ENCODE data around the gene RFX8. TPM values are rescaled to one million over a fixed set of nuclear protein-coding genes. Genes with fewer than 3 reads are reported as not detected.

The RFX8 gene
- total RNA-seq, 1 donor from 2014 or later, result not detected

DNA sequence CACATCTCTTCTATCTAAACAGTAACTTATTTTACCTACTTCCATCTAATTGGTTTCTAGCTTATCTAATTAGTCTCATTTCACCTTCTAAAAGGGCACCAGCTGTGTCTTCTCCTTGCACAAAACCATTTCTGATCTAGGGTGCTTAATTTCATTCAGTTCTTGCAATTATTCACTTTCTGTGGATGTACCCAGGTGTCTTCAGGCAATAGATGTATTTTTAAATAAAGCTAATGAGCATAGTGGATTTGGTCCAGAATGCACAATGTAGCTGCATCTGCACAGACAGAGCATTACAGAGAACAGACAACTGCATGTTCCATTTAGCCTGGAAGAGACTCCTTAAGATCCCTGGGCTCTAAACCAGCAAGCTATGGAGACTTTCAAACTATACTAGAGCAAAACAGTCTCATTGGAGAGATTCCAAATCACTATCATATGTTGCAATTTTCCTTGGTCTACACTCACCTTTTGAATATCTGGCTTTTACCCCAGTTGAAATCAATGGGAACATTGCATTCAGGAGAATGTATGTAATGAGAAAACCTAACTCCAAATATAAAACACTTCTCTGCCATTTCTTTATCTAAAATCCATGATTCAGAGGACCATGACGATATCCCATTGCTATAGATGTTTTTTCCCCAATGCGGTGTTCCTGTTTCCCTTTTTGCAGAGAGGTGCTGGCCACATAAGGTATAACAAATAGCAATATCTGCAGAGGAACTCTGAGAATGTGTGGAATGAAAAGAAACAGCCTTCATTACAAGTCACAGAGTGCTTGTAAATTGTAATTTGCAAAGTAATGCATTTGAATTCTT lies 3.5 kb upstream of the RFX8 start:
- no peaks in the 10 kb centered on the region for H3K36me3 ChIP-seq
- H3K4me3 ChIP-seq, result no peak overlapping the region
- H3K9me3 ChIP-seq (replicated peaks), result no peaks in the 10 kb centered on the region
- H3K4me1 ChIP-seq, result peaks cover 15% of the 10 kb centered on the region
- intact Hi-C loops (cut with micrococcal nuclease), result no loop called here
- no peak for DNase-seq
- no peaks in the 10 kb centered on the region for H3K27me3 ChIP-seq (ENCODE audit: low read depth)
- TF ChIP-seq, protein P1, sequence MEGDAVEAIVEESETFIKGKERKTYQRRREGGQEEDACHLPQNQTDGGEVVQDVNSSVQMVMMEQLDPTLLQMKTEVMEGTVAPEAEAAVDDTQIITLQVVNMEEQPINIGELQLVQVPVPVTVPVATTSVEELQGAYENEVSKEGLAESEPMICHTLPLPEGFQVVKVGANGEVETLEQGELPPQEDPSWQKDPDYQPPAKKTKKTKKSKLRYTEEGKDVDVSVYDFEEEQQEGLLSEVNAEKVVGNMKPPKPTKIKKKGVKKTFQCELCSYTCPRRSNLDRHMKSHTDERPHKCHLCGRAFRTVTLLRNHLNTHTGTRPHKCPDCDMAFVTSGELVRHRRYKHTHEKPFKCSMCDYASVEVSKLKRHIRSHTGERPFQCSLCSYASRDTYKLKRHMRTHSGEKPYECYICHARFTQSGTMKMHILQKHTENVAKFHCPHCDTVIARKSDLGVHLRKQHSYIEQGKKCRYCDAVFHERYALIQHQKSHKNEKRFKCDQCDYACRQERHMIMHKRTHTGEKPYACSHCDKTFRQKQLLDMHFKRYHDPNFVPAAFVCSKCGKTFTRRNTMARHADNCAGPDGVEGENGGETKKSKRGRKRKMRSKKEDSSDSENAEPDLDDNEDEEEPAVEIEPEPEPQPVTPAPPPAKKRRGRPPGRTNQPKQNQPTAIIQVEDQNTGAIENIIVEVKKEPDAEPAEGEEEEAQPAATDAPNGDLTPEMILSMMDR (IDR thresholded peaks at IDR 0.05; ENCODE audit: borderline replicate concordance), result no peak
- H3K27ac ChIP-seq (replicated peaks), result no peak overlapping the region

DNA sequence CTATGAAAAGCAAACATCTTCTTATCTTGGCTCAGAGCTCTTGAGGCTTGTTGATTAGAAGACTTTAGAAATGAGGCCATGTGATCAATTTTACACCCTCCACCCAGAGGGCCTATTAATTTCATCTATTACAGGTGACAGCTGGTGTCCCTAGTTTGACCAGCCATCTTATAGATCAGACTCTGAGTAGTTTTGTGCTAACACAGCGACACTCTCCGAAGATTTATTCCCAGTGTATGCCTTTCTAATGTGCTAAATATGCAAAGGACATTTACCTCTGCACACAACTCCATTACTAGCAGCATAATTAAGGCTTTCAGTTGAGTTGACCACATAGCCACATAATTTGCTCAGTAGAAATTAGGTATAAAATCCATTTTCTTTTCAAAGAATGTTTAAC lies 2.6 kb upstream of the RFX8 start:
- Histone ChIP-seq H3K9me3 (replicated peaks) (no peaks in the 10 kb centered on the region), H3K27me3 (ENCODE audit: low read depth) (no peaks in the 10 kb centered on the region), H3K4me3 (no peak overlapping the region), H3K4me1 (peaks cover 20% of the 10 kb centered on the region), H3K27ac (replicated peaks) (no peak overlapping the region), H3K36me3 (no peaks in the 10 kb centered on the region)
- intact Hi-C loops (cut with micrococcal nuclease), result no loop called here
- no peak for DNase-seq
- TF ChIP-seq, protein P1 (IDR thresholded peaks at IDR 0.05; ENCODE audit: borderline replicate concordance), result no peak

DNA sequence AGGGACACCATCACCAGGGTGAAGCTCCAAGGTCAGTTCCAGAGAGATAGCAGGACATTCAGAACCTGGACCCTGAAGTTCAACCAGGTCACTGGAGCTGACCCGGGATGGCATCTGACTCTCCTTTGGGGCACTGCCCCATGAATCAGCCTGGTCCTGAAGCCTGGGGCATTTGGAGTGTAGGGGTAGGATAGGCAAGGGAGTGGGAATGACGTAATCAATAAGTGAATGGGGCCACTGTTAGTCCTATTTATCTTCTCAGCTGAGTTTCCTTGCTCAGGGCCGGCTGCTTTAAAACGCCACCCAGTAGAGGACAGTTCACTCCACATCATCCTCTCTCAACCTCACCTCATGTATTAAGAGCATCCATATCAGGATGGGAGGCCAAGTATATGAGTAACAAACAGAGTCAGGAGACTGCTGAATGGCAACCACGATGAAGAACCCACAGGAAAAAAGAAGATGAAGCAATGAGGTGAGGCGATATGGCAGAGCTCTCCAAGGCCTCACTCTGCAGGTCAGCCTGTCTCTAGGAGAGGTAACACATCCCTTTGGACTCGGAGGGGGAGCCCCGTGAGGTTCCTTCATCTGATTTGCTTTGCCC lies 1.8 kb upstream of the RFX8 start:
- Histone ChIP-seq H3K4me3 (no peak overlapping the region), H3K4me1 (peaks cover 20% of the 10 kb centered on the region), H3K9me3 (replicated peaks) (no peaks in the 10 kb centered on the region), H3K27me3 (ENCODE audit: low read depth) (no peaks in the 10 kb centered on the region), H3K36me3 (no peaks in the 10 kb centered on the region), H3K27ac (replicated peaks) (no peak overlapping the region)
- no peak for DNase-seq
- intact Hi-C loops (cut with micrococcal nuclease), result no loop called here
- TF ChIP-seq, protein P1 (IDR thresholded peaks at IDR 0.05; ENCODE audit: borderline replicate concordance), result no peak

DNA sequence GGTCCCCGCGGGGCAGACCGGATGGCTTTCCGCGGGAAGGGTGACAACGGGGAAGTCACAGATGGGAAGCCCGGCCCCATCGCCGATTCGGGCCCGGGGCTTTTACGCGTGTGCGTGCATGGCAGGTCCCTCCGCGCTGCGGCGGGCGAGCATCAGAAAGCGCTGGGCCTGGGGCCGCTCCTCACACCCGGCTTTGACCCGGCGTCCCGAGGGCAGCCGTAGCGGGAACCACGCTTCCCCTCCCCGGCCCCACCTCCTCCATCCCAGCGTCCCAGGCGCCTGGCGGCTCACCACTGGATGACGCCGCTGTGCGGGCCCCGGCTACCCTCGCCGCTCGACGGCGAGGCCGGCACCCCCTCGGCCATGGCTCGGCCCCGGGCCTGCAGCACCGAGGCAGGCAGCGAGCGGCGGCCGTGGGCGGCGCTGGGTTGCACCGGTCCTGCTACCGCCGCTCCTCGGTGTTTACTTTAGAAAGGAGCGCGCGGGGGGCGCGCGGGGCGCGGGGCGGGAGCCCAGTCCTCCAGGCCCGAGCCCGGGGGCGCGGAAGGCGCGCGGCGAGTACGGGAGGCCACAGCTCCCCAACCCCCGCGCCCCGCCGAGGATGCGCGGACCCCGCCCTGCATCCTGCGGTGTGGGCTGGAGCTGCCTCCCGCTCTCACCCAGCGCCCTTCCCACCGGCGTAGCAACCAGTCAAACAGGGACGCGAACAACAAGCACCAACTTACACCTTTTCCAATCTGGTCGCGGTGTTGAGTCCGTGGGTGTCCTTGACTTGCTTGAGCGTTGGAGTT lies 806 bp downstream of the RFX8 start:
- peak overlapping the region; percentile 77 for H3K27ac ChIP-seq (replicated peaks)
- TF ChIP-seq, protein P1 (IDR thresholded peaks at IDR 0.05; ENCODE audit: borderline replicate concordance), result no peak

DNA sequence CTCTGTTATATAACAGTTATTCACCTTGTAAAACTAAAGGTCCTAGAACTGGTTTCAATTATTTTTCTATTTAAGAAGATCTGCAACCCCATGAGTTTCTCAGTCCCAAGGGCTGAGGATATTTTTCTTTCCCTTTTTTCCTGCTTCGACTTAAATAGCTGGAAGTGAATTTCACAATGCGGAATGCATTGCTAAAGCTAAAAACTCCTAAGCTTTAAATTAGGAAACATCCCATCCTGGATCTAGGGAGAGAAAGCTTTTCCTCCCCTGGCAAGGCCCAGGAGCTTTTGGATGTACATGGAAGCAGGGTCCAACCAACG lies 1.4 kb downstream of the RFX8 start:
- intact Hi-C loops (cut with micrococcal nuclease), result no loop called here
- Histone ChIP-seq H3K4me1 (peaks cover 20% of the 10 kb centered on the region), H3K4me3 (peak overlapping the region; percentile 73), H3K27me3 (ENCODE audit: low read depth) (no peaks in the 10 kb centered on the region), H3K27ac (replicated peaks) (peak overlapping the region; percentile 77), H3K9me3 (replicated peaks) (no peaks in the 10 kb centered on the region), H3K36me3 (no peaks in the 10 kb centered on the region)
- TF ChIP-seq, protein P1 (IDR thresholded peaks at IDR 0.05; ENCODE audit: borderline replicate concordance), result no peak
- DNase-seq, result no peak

More for the DNA sequence above, 806 bp downstream of the RFX8 start:
- no peaks in the 10 kb centered on the region for H3K27me3 ChIP-seq (ENCODE audit: low read depth)
- peak overlapping the region; percentile 73 for H3K4me3 ChIP-seq
- intact Hi-C loops (cut with micrococcal nuclease), result no loop called here
- no peaks in the 10 kb centered on the region for H3K9me3 ChIP-seq (replicated peaks)
- H3K4me1 ChIP-seq, result peaks cover 20% of the 10 kb centered on the region
- no peaks in the 10 kb centered on the region for H3K36me3 ChIP-seq
- DNase-seq, result peak; percentile 68

Measured in left ventricle myocardium inferior (tissue), 1 donor.